Stimulated activated CD8-positive, alpha-beta memory T cell treated with anti-CD3 and anti-CD28 coated beads, Interleukin-7, amount 100 ng/mL, for 4 hours (primary cell): Measurements from ENCODE around the gene TES.
"Not testable (repeated sequence)": the region's sequence is repeated elsewhere in the genome, so short reads cannot be mapped to it uniquely, and the experiment has no call there.

Experiments
- DNase-seq, 2 donors: peaks; one replicate each; pipeline ENCODE4 v3.0.0-alpha.2; 2020; ENCODE audit warnings: low read depth in 2 of 2

Gene TES

GRCh38 chr7:116242759-116243158 lies 32.4 kb downstream of the TES start:
- DNase-seq, result no peak

- not testable (repeated sequence) for DNase-seq
These were observed 34.5 kb downstream of the TES start for GRCh38 chr7:116244803-116245202.

- DNase-seq, result no peak
These were observed 36.0 kb downstream of the TES start for GRCh38 chr7:116246357-116246756.

- DNase-seq, result no peak
These were observed 39.7 kb downstream of the TES start for GRCh38 chr7:116249969-116250553.

- DNase-seq, result no peak
These were observed 41.3 kb downstream of the TES start for GRCh38 chr7:116251675-116252074.

- DNase-seq, result no peak
These were observed 41.9 kb downstream of the TES start for GRCh38 chr7:116252249-116252648.

- DNase-seq, result no peak
These were observed 46.8 kb downstream of the TES start for GRCh38 chr7:116257156-116257555.

- DNase-seq, result no peak
These were observed 48.4 kb downstream of the TES start for GRCh38 chr7:116258734-116259133.

GRCh38 chr7:116259156-116259870 lies 49.0 kb downstream of the TES start:
- DNase-seq, result no peak

- no peak for DNase-seq
These were observed 49.6 kb downstream of the TES start for GRCh38 chr7:116259871-116260440.

- DNase-seq, result no peak
These were observed 51.6 kb downstream of the TES start for GRCh38 chr7:116261904-116262303.

GRCh38 chr7:116265881-116266280 lies 55.5 kb downstream of the TES start:
- DNase-seq, result no peak

- no peak for DNase-seq
These were observed 59.1 kb downstream of the TES start for GRCh38 chr7:116269466-116269865.

- DNase-seq, result no peak
These were observed 61.0 kb downstream of the TES start for GRCh38 chr7:116271161-116271913.

- no peak for DNase-seq
These were observed 61.9 kb downstream of the TES start for GRCh38 chr7:116271963-116272886.

- DNase-seq, result no peak
These were observed 63.1 kb downstream of the TES start for GRCh38 chr7:116273283-116273917.

- DNase-seq, result no peak
These were observed 63.6 kb downstream of the TES start for GRCh38 chr7:116273918-116274301.

- DNase-seq, result no peak
These were observed 66.7 kb downstream of the TES start for GRCh38 chr7:116277070-116277469.

GRCh38 chr7:116279217-116279616 lies 68.9 kb downstream of the TES start:
- DNase-seq, result no peak

GRCh38 chr7:116280803-116281202 lies 70.5 kb downstream of the TES start:
- no peak for DNase-seq

- no peak for DNase-seq
These were observed 73.4 kb downstream of the TES start for GRCh38 chr7:116283595-116284204.
